SH-SY5Y (cell line): ENCODE data around the gene EFCAB6.

Source experiments
- GATA2 ChIP-seq: IDR thresholded peaks from 2 replicates; pipeline ENCODE4 v1.6.1; 2011; ENCODE audit warnings: mild to moderate bottlenecking, low read depth, low read length
- GATA3 ChIP-seq: IDR thresholded peaks from 2 replicates; pipeline ENCODE4 v1.6.1; 2011; ENCODE audit warnings: low read depth, mild to moderate bottlenecking, low read length, moderate library complexity

DNA sequence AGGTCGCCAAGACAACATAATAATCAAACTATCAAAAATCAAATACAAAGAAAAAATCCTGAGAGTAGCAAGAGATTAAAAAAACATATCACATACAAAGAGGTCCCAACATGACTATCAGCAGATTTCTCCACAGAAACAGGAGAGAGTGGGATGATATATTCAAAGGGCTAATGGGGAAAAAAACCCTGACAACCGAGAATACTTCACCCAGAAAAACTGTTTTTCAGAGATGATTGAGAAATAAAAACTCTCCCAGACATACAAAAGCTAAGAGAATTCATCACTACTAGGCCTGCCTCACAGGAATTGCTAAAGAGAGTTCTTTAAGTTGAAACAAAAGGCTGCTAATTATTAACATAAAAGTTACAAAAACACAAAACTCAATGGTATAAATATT is 108.1 kb downstream of the EFCAB6 start:
- TF ChIP-seq GATA2 = no peak
- no peak for TF ChIP-seq GATA3
